DOHH2 (cell line): Measurements from ENCODE around the gene TOPBP1.

Source experiments
- H3F3A ChIP-seq: fragments of 200-600 bp; sonication (generic), shearing (Covaris generic); 2 replicates; pipeline ENCODE4 v1.6.0; 2016; ENCODE audit warnings: antibody characterized with exemption, mild to moderate bottlenecking; ENCODE audit not compliant: control insufficient read depth, insufficient read depth
- H3K27ac ChIP-seq: fragments of 200-600 bp; sonication (generic); 2 replicates; pipeline ENCODE4 v1.5.1; 2014; ENCODE audit warnings: low read depth, mild to moderate bottlenecking, low read length, moderate library complexity
- H3K27me3 ChIP-seq: fragments of 200-600 bp; sonication (generic); 2 replicates; pipeline ENCODE4 v1.6.1; 2014; ENCODE audit warnings: mild to moderate bottlenecking, low read length, mixed read lengths; ENCODE audit not compliant: control insufficient read depth
- H3K36me3 ChIP-seq: fragments of 200-600 bp; sonication (generic); 2 replicates; pipeline ENCODE4 v1.6.1; 2014; ENCODE audit warnings: mild to moderate bottlenecking, low read length, moderate library complexity, mixed read lengths; ENCODE audit not compliant: control insufficient read depth
- H3K4me1 ChIP-seq: fragments of 200-600 bp; sonication (generic); 2 replicates; pipeline ENCODE4 v1.6.1; 2014; ENCODE audit warnings: mild to moderate bottlenecking, low read length, mixed read lengths; ENCODE audit not compliant: control insufficient read depth
- H3K4me2 ChIP-seq: fragments of 200-600 bp; sonication (generic); 2 replicates; pipeline ENCODE4 v1.6.0; 2014; ENCODE audit warnings: mild to moderate bottlenecking, low read length, moderate library complexity
- H3K4me3 ChIP-seq: fragments of 200-600 bp; sonication (generic); 2 replicates; pipeline ENCODE4 v1.5.1; 2014; ENCODE audit warnings: mild to moderate bottlenecking, low read length, mixed read lengths
- H3K79me2 ChIP-seq: fragments of 200-600 bp; sonication (generic); 2 replicates; pipeline ENCODE4 v1.6.1; 2014; ENCODE audit warnings: mild to moderate bottlenecking, low read length, mixed read lengths; ENCODE audit not compliant: control insufficient read depth
- H3K9me2 ChIP-seq: fragments of 200-600 bp; sonication (generic); replicated peaks from 2 replicates; pipeline ENCODE4 v1.6.1; 2014; ENCODE audit warnings: mild to moderate bottlenecking, low read length, mixed read lengths; ENCODE audit not compliant: control insufficient read depth
- H3K9me3 ChIP-seq: fragments of 200-600 bp; sonication (generic); 2 replicates; pipeline ENCODE4 v1.6.1; 2014; ENCODE audit warnings: antibody characterized with exemption, low read length, mixed read lengths; ENCODE audit not compliant: control insufficient read depth, insufficient read depth
- H4K20me1 ChIP-seq: fragments of 200-600 bp; sonication (generic); 2 replicates; pipeline ENCODE4 v1.6.0; 2014; ENCODE audit warnings: low read depth, mild to moderate bottlenecking, antibody characterized with exemption, low read length, moderate library complexity; ENCODE audit not compliant: control insufficient read depth, insufficient read depth
- CTCF ChIP-seq: fragments of 200-600 bp; sonication (generic); IDR thresholded peaks from one replicate; pipeline ENCODE4 v1.5.1; 2014; ENCODE audit warnings: antibody characterized with exemption, mild to moderate bottlenecking, low read depth, low read length; ENCODE audit not compliant: poor library complexity, severe bottlenecking
- EZH2phosphoT487 ChIP-seq: fragments of 200-600 bp; sonication (generic); IDR thresholded peaks from 2 replicates; pipeline ENCODE4 v1.6.1; 2017; ENCODE audit warnings: borderline replicate concordance, mild to moderate bottlenecking, antibody characterized with exemption, low read length, moderate library complexity, mixed read lengths

TOPBP1 gene

GRCh38 chr3:133606902-133607301 is 54.8 kb downstream of the TOPBP1 start:
- TF ChIP-seq EZH2phosphoT487 (no peak), CTCF (no peak)
- Histone ChIP-seq H3K4me1 (no peaks in the 10 kb centered on the region), H4K20me1 (no peaks in the 10 kb centered on the region), H3K27ac (no peak overlapping the region), H3K79me2 (no peaks in the 10 kb centered on the region), H3K27me3 (no peaks in the 10 kb centered on the region), H3K9me3 (no peaks in the 10 kb centered on the region), H3K4me2 (no peak overlapping the region), H3K9me2 (no peaks in the 10 kb centered on the region), H3K36me3 (peaks cover 93% of the 10 kb centered on the region), H3F3A (peaks cover 8% of the 10 kb centered on the region; the same call in 1 of the 2 replicates), H3K4me3 (no peak overlapping the region)

- Histone ChIP-seq H3K27me3 (no peaks in the 10 kb centered on the region), H3K9me2 (no peaks in the 10 kb centered on the region), H3K4me1 (no peaks in the 10 kb centered on the region), H4K20me1 (no peaks in the 10 kb centered on the region), H3K27ac (no peak overlapping the region), H3K4me2 (no peak overlapping the region), H3F3A (peaks cover 8% of the 10 kb centered on the region; the same call in 1 of the 2 replicates), H3K79me2 (no peaks in the 10 kb centered on the region), H3K4me3 (no peak overlapping the region), H3K9me3 (no peaks in the 10 kb centered on the region), H3K36me3 (peaks cover 93% of the 10 kb centered on the region)
- TF ChIP-seq CTCF (no peak), EZH2phosphoT487 (no peak)
Observed at GRCh38 chr3:133606342-133606741, 55.4 kb downstream of the TOPBP1 start.

- H3K9me3 ChIP-seq: no peaks in the 10 kb centered on the region
- H3F3A ChIP-seq: peaks cover 28% of the 10 kb centered on the region
- no peaks in the 10 kb centered on the region for H4K20me1 ChIP-seq
- no peak overlapping the region for H3K4me2 ChIP-seq
- no peak overlapping the region for H3K27ac ChIP-seq
- TF ChIP-seq EZH2phosphoT487: no peak
- TF ChIP-seq CTCF: no peak
- no peak overlapping the region for H3K4me3 ChIP-seq
- no peaks in the 10 kb centered on the region for H3K27me3 ChIP-seq
- peaks cover 60% of the 10 kb centered on the region for H3K36me3 ChIP-seq
- no peaks in the 10 kb centered on the region for H3K79me2 ChIP-seq
- H3K9me2 ChIP-seq: no peaks in the 10 kb centered on the region
- no peaks in the 10 kb centered on the region for H3K4me1 ChIP-seq
Observed at GRCh38 chr3:133600572-133601081, 61.1 kb downstream of the TOPBP1 start.
